SU-DHL-6 (cell line): Measurements from ENCODE around the gene EXT2.

Experiments used
- CTCF ChIP-seq: fragments of 200-600 bp; sonication (generic); IDR thresholded peaks from one replicate; pipeline ENCODE4 v1.5.1; 2017; ENCODE audit warnings: antibody characterized with exemption, mild to moderate bottlenecking, low read length, moderate library complexity; ENCODE audit not compliant: insufficient read depth, poor library complexity, severe bottlenecking
- EZH2phosphoT487 ChIP-seq: fragments of 200-600 bp; sonication (generic), shearing (Covaris generic); conservative IDR thresholded peaks from 2 replicates; pipeline ENCODE4 v1.6.1; 2018; ENCODE audit warnings: mild to moderate bottlenecking, antibody characterized with exemption, low read length, moderate library complexity, mixed read lengths

DNA sequence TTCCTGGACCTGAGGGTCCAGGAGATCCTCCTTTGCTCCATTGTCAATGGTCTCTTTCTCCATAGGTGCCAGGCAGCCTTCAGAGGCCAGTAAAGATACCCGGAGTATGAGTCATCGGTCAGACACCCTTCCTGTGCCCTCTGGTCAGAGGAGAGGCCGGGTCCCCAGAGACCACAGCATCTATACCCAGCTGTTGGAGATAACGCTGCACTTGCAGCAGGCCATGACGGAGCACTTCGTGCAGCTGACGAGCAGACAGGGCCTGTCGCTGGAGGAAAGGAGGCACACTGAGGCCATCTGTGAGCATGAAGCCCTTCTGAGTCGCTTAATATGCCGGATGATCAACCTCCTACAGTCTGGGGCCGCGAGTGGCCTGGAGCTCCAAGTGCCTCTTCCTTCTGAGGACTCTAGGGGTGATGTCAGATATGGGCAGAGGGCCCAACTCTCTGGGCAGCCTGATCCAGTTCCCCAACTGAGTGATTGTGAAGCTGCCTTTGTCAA is 47.5 kb upstream of the EXT2 start, which contains the start of gene ACCSL:
- TF ChIP-seq CTCF (no peak), EZH2phosphoT487 (no peak)
